Stimulated activated CD8-positive, alpha-beta memory T cell treated with anti-CD3 and anti-CD28 coated beads, Interleukin-12 subunit alpha, Interleukin-12 subunit beta, amount 100 ng/mL, for 24 hours (primary cell): ENCODE results near the gene BNC2.

Experiments used
- DNase-seq: peaks from one replicate; pipeline ENCODE4 v3.0.0-alpha.2; 2020; ENCODE audit errors: extremely low read depth

The BNC2 gene

DNA sequence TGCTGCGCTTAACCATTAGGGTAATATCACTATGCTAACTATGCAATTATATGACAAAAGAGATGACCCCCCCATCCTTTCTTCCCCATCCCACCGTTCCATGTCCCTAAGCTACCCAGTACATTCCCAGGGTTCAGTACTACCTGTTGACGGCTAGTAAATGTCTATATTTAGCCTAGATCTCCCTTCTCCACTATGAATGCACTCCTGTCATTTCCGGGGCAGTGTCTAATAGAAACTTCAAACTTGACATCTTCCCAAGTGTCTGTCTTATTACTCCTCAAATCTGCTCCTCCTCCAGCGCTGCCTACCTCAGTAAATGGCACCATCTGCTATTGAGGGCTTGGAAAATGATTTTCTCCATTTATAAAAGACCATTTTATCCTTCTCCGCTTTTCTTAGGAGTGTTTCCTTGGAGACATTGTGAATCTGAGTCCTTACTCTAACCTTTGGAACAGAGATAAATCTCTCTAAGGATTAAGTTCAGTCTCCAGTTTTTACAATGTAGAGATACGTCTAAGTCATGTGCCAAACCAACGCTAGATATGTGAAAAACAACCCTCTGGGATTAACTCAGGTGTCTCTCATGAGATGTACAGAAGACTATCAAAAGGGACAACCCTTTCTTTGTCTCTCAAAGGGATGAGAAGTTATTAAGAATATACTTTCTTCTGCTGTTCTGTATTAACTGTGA, 114.9 kb downstream of the BNC2 start:
- no peak for DNase-seq

DNA sequence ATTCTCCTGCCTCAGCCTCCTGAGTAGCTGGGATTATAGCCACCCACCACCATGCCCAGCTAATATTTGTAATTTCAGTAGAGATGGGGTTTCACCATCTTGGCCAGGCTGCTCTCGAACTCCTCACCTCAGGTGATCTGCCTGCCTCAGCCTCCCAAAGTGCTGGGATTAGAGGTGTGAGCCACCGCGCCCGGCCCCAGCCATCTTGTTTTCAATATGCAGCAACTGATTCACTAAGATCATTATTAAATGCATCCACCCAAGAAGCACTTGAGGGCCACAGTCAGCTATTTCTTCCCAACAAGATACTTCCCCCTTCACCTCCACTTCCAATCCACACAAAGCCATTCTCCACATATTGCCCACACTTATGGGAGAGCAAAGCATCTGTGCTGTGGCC, 115.8 kb downstream of the BNC2 start:
- DNase-seq = no peak

DNA sequence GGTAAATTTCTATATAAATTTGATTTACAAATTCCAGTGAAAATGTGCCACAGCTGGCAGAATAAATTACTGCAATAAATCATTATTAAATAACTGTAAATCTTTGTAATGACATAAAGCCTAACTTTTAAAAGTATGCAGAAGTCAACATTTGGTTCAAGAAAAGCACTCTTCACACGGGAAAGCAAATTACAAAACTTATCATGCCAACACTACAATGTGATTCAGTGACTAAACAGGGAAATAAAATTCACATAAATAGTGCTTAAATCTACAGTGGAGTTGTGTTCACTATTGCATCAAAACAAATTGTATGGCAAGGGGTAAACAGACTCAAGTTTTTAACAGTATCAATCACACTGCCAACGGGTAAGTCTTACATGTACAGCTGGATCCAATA, 117.2 kb downstream of the BNC2 start:
- no peak for DNase-seq

DNA sequence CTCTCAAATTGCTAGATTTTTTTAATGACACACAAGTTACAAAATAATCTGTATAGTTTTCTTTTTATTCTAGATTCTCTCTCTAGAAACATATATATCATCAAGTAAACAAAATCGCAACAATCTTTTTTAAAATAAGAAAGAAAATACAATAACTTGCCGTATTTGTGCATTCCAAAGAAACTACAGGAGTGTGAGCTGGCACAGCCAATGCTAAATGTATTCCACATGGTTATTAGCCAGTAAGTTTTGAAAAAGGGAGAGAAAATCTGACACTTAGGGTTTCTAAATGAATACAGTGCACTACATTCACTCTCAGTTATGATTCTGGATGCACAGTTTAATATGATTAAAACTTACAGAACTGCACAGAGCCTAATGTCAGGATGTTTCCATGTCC, 117.9 kb downstream of the BNC2 start:
- no peak for DNase-seq

DNA sequence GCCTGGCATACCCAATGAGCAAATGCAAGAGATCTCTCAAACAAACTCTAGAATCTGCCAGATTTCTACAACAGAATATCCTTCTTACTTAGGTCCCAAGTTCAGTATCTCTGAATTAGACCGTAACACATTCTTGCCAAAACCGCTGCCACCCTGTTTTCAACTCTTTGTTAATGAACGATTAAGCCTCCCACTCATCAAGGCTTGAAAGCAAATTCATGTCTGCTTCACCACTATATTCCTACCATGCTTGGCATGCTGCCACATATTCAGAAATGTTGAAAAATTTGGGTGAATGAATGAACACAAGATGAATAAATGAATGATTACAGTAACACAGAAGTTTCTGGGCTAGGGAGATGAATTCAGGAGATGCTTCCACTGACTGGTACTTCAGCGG, 119.9 kb downstream of the BNC2 start:
- DNase-seq = no peak

DNA sequence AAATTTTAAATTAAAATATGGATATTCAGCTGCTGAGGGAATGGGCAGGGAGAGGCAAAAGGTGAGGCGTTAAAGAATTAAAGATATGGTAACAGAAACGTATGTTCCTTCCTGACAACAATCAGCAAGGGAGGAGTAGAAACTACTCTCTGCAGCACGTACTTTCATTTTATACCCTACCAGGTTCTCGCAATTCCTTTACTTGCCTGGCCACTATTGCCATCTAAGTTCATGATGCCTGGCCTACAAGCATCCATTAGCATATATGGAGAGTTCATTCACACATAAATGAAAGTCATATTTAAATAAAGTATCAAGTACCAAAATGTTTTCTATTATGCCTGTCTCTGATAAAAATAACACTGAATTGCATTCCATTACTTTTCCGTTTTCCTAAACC, 125.1 kb downstream of the BNC2 start:
- DNase-seq = no peak

DNA sequence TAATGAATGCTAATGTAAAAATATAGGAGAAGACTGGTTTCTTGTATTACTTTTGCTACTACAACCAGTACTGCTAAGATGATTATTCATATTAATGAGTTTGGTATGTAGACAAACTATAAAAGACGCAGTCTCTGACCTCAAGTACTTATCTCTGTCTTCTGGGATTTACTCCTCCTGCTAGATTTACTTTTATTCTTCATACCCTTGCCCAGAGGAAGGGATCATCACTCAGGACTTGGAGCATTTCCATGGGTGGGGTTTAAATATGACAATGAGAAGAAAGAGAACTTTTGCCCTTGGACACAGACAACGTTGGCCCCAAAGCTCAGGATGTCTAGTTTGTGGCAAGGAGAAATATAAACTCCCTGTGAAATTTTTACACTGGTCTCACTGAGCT, 126.1 kb downstream of the BNC2 start:
- no peak for DNase-seq

DNA sequence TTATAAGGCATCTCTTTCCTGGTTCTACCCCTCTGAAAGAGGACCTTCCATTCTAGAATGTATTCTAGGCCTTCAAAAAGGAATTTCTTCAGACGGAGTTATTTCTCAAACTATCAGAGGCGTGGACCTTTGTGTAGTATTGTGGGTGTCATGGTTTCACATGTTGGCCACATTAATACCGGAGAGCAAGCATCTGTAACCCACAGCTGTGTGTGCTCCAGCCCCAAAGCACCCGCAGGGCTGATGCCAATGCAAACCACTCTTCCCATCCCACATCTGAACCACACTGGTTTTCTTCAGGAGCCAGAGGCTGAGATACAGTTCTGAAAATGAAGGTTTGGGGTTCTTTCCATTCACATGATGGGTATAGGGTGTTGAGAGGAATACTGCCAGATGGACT, 127.1 kb downstream of the BNC2 start:
- DNase-seq = no peak

DNA sequence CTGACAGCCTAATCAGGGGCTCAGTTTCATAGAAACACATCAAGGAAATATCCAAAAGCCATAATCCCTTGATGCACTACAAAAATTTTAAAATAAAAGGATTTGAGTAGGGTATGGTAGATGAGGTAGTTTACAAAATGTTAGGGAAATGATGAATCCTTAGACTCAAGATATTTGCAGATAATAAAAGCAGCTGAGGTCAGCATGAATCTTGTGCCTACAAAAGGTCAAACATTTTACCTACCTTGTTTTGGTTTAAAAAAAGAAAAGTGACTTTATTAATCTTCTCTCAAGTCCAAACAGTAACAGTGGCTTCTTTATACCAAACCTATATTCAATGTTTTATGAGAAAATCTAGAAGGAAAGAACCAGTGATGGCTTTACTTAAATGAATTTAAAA, 135.5 kb downstream of the BNC2 start:
- no peak for DNase-seq

DNA sequence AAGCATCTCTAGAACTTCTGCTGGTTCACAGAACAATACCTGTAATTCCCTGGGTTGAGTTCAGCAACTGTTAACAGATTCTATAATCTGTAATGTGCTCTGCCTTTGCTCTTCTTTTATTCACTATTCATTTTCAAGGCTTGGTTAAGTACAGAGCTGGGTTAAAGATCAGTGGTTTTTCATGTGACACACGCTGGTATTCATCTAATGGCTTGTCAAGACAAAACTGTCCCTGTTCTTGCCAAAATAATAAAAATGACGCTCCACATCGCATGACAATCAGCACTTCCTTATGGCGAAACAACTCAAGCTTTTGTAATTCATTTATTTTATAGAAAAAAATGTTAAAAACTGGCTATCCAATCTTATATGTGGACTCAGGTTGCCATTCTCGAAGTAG, 137.9 kb downstream of the BNC2 start:
- DNase-seq = no peak

DNA sequence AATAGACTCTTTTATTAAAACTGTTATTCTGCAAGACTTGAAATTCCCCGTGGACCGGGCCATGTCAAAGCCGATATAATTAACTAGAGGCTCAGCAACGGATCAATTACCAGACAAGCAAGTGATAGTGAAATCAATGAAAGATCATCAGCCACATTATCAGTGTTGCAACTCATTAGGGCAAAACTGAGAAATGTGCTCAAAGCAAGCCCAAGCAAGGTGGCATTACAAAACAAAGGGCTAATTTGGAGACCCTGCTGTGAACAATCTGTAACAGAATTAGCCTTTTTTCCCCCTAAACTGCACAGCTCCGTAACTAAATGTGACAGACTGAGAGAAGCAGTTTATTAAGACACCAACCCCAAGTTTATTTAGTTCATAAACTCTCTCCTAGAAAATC, 140.3 kb downstream of the BNC2 start:
- DNase-seq = no peak

DNA sequence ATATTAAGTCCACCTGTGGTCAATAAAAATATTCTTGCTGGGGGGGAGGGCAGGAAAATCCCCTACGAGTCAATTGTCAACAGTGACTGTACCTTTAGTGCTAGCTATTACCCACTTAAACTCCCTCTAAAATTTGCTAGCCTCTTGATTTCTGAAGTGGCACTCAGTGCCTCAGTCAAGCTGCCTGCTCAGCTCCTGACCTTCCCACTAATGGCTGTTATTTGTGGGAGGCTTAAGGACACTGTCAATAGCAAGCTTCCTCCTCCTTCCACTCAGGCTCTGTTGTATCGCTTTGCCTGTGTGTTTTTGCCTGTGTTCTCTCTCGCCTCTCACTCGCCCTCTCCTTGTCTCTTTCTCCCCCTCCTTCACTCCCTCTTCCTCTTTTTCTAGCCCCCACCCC, 140.8 kb downstream of the BNC2 start:
- DNase-seq = no peak

DNA sequence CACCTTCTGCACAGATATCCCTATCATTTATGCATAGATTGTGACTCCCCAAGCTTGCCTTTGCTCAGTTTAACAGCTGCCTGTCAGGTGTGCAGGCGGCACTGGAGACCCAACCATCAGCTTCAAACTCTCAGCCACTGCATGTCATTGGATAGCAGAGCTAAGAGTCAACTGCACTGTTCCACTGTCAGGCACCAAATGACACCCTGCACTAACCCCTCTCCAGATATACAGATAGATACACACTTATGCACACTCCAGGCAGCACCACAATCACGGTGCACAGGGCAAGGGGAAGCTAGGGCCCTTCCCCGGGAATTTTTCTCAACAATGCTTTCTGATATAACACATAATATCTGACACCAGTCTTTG, 142.3 kb downstream of the BNC2 start:
- DNase-seq = no peak

DNA sequence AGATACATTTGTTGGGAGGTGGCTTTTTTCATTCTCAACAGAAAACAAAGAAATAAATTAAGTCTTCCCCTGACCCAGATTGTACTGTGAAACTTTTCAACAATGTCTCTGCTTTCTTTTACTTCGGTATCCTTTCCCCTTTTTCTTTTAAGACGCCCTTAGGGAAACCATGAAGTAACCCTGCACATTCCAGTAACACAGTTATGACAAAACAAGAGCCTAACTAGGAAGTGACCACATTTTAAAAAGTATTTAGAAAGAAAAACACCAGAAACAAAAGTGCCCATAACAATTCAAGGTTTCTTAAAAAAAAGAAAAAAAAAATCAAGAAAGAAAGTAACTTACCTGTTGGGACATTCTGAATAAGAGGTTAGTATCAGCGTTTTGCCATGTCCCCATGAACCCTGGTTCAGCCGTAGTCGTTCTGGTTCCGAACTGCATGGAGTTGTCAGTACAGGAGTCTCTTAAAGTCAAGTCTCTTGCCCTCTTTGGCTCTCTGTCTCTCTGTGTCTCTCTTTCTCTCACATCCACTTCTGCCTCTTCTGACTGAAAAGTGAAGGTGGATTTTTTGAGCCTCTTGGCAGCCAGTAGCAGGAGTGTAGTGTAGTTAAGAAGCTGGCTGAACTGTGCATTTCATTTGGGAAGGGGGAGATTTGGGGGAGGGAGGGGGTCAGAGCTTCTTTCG, 142.9 kb downstream of the BNC2 start:
- no peak for DNase-seq

DNA sequence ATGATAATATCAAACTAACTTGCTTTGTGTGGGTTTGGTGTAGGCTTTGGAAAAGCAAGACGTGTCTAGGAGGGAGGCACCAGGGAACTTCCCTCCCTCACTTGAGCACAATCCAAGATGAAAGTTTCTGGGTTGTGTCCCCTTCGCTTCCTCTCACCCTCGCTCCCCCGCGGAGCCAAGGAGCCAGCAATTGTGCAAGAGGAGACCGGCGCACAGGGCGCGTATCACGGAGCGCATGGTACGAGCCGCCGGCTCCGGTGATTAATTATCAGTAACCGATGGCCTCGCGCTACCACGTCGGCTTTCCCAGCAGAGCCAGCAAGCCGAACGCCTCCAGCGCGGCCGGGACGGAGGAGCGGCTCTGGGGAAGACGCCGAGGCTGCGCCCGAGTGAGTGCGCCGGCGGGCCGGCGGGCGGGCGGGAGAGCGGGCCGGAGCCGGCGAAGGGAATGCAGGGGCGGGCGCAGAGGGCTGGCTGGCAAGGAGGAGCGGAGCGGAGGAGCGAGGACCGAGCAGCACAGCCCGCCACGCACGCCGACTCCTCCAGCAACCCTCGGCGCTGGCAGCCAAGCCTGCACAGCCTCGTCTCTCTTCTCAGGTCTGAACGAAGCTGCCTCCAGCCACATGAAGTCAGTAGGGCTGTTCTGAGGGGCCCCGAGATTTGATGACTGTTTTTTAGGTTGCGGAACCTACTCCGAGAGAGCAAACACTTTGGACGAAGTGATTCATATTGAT, 143.6 kb downstream of the BNC2 start:
- no peak for DNase-seq

DNA sequence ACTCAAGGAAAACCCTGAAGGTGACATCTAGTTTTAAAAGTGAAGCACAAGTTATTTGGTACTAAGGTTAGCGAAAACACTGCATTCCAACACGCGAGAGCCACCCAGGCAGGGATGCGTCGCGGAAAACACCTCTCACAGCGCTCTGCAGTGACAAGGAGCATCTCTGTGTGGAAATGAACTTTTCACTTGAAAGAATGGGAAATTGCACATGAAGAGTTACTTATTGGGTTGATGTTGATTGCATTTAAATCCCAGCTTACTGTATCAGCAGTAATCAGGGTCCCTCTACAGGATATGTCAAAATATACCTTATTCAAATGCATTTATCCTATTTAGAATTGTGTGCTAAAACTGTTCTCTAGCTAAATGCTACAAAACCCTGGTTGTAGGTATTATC, 144.4 kb downstream of the BNC2 start:
- DNase-seq = no peak

DNA sequence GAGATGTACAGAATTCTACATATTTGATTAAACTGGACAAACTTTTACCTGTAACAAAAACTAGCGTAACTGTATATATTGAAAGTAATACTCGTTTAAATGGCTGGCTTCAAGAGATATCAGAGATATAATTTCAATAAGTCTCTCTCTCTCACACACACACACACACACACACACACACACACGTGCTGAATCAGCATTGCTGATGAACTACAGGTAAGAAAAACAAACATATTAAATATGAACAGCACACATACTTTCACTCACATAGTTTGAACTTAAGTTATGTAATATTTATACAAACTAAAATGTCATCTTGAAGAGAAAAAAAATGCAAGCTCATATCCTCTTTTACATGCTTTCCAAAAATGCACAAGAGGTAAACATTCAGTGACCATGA, 145.4 kb downstream of the BNC2 start:
- DNase-seq = no peak

DNA sequence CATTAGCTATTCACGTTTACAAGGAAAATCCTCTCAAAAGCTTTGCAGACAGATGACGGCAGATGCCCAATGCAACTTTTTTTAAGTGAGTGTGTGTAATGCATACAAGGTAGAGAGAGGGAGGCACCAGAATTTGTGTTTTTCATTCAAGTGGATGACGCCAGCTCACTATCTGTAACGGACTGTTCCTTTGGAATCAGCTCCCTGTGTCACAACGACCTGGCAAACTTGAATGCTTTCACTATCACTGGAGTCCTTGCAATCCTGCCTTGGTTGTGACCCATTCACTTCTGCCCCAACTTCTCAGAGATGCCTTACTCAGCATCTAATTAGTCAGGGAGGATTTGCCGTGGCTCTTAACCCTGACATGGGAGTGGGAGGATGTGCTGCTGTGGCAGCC, 148.5 kb downstream of the BNC2 start:
- no peak for DNase-seq

DNA sequence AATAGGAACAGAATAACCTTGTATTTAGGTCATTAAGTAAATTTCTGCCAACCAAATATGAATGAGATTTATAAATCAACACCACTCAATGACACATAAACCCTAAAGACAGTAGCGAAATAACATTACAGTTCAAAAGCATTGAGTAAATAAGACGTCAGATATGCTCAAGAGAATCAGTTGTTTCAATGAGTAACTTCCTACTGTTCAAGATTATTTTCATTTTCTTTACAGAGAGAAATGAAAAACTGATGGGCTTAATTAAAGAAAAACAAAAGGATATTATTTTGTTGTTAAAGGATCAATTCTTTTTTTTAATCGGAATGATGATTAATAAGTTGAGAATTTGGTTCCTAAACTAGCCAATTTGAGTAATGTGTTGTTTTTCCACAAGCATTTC, 150.1 kb downstream of the BNC2 start:
- no peak for DNase-seq

DNA sequence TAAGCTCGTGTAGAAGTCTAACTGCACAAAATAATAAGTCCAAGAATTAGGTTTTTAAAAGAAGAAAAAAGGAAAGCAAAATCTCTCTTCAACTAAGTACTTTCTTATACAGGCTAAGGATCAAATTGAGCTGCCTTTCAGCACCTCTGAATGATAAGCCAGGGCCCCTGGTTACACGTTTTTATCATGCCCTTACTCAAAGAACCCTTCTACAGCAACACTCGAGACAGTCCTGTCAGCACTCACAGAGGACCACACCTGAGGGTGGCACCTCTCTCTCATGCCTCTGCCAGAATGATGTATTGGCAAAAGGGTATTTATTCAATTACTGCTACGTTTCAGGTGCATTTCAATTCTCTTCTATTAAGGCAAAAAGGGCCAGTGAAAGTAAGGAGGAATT, 150.5 kb downstream of the BNC2 start:
- DNase-seq = no peak

DNA sequence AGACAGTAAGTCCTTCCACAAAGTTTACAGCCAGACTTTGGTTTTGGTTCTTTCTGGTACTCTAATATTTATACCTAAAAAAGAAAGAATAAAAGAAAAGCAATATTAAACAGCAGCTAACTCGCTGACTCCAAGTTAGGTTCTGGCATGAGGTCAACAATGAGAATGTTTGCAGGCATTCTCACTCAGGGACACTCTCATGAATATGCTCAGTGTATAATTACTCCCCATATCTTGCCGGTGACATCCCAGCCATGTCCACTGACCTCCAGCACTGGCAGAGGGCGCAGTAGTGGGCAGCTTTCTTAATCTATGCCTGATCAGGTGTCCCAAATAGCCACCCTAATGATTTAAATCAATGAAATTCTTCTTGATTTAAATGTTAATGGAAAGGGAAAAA, 151.5 kb downstream of the BNC2 start:
- no peak for DNase-seq

DNA sequence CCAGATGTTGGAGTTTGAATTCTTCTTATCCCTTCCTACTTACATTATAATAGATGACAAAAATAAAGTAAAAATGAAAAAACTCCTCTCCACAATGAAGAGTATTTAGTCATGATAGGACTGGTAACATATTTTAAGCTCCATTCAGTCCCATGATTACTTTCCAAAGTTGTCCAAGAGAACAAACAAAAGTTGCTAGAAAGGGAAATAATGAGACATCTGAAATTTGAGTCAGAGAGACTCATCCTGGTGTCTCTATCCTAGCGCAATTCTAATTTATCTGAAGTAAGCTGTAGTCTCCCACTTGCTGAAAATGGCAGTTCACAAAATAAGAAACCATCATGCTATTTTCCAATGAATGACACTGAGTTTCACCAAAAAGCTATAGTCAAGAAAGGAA, 152.2 kb downstream of the BNC2 start:
- DNase-seq = no peak

DNA sequence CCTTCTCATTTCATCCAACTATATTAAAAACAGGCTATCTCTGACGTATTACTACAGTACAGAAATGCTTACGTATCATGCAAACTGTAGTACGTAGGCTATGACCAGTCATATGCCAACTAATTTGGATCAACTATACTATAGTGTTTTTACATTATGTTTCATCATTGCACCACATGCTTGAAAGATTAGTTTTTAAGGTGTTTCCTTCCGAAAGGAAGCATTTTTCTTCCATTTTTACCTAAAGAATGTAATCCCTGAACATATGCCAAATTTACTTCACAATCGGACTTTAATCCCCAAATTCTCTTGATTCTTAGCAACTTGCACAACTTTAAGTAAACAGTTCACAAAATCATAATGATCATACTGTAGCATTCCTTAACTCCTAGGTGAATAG, 153.9 kb downstream of the BNC2 start:
- no peak for DNase-seq
